Lower lobe of right lung (tissue), 2 donors: Measurements from ENCODE around the gene ESAM. TPM values are rescaled to one million over a fixed set of nuclear protein-coding genes. Genes with fewer than 3 reads are reported as not detected.

Experiments
- ATAC-seq, 2 donors: fragments of 200-7000 bp; cut with Tn5 transposase; one replicate each; pipeline ENCODE4 v1.9.1; 2020 to 2022; ENCODE audit warnings: mild to moderate bottlenecking in 2 of 2, moderate library complexity in 2 of 2
- DNase-seq: peaks from one replicate; pipeline ENCODE4 v3.0.0-alpha.2; 2020
- H3K27ac ChIP-seq: fragments of 200-600 bp; one replicate; pipeline ENCODE4 v1.8.0; 2022
- H3K27me3 ChIP-seq: fragments of 200-600 bp; one replicate; pipeline ENCODE4 v1.8.0; 2022; ENCODE audit warnings: low read depth
- H3K36me3 ChIP-seq: fragments of 200-600 bp; one replicate; pipeline ENCODE4 v1.8.0; 2022; ENCODE audit warnings: mild to moderate bottlenecking
- H3K4me1 ChIP-seq: fragments of 200-600 bp; one replicate; pipeline ENCODE4 v1.8.0; 2022
- H3K4me3 ChIP-seq: fragments of 200-600 bp; one replicate; pipeline ENCODE4 v1.8.0; 2022; ENCODE audit warnings: mild to moderate bottlenecking
- H3K9me3 ChIP-seq: fragments of 200-600 bp; one replicate; pipeline ENCODE4 v1.8.0; 2022
- CTCF ChIP-seq: fragments of 200-600 bp; IDR thresholded peaks from one replicate; pipeline ENCODE4 v1.8.0; 2022; ENCODE audit warnings: antibody characterized with exemption, mild to moderate bottlenecking
- intact Hi-C: fragments of 100-400 bp; cut with DNase I; formaldehyde crosslinking; loops from one replicate; pipeline ENCODE4 v1.11.0; 2022
- total RNA-seq: library from RNA; stranded (reverse); fragmentation: NEBNext Ultra II Directional; extraction: Animal tissue kit (Norgen Biotek cat#: 25700); gene quantifications from one replicate; pipeline ENCODE4 v1.2.1, GENCODE V29; 2021
- donor health status: DM: no; HTN: yes; CAD: no; lungs with severe emphysema.

Gene ESAM
- total RNA-seq, 1 donor from 2014 or later = 131 TPM

- H3K27me3 ChIP-seq = no peaks in the 10 kb centered on the region
- H3K4me3 ChIP-seq = no peak overlapping the region
- no peak overlapping the region for H3K27ac ChIP-seq
- TF ChIP-seq CTCF = no peak
- ATAC-seq = no peak
- H3K4me1 ChIP-seq = peaks cover 36% of the 10 kb centered on the region
- DNase-seq = no peak
- intact Hi-C loops = no loop called here
- peaks cover 9% of the 10 kb centered on the region for H3K36me3 ChIP-seq
- no peaks in the 10 kb centered on the region for H3K9me3 ChIP-seq
Observed at GRCh38 chr11:124801636-124802312, 39.7 kb upstream of the ESAM start.

- DNase-seq = no peak
- peaks cover 8% of the 10 kb centered on the region for H3K36me3 ChIP-seq
- no peaks in the 10 kb centered on the region for H3K27me3 ChIP-seq
- H3K4me3 ChIP-seq = peak overlapping the region; percentile 84
- peak overlapping the region; percentile 100 for H3K27ac ChIP-seq
- H3K9me3 ChIP-seq = no peaks in the 10 kb centered on the region
- peaks cover 36% of the 10 kb centered on the region for H3K4me1 ChIP-seq
- TF ChIP-seq CTCF = no peak
- intact Hi-C loops = no loop called here
- peak in 1 of 2 donors; percentile 25 for ATAC-seq
Observed at GRCh38 chr11:124801014-124801413, 38.9 kb upstream of the ESAM start.

GRCh38 chr11:124800226-124800929 lies 38.3 kb upstream of the ESAM start, which contains the start of gene MSANTD2:
Gene MSANTD2 (minus strand): TSS chr11:124800406. CDS start chr11:124800380, 26 bp downstream.
- Histone ChIP-seq H3K9me3 (no peaks in the 10 kb centered on the region), H3K4me1 (peaks cover 36% of the 10 kb centered on the region), H3K27ac (peak within 1 kb of the TSS; percentile 100), H3K4me3 (peak within 1 kb of the TSS; percentile 84), H3K36me3 (peaks cover 2% of the 10 kb centered on the region), H3K27me3 (no peaks in the 10 kb centered on the region)
- DNase-seq (peak; percentile 89), ATAC-seq (peak; percentile 97 to 99)
- intact Hi-C loops = no loop called here
- TF ChIP-seq CTCF = no peak

- intact Hi-C loops = no loop called here
Observed at GRCh38 chr11:124799348-124800225, 37.5 kb upstream of the ESAM start.

More at GRCh38 chr11:124799348-124800225, 37.5 kb upstream of the ESAM start:
- DNase-seq = peak; percentile 63
- no peak for TF ChIP-seq CTCF
- Histone ChIP-seq H3K27ac (peak overlapping the region; percentile 100), H3K27me3 (no peaks in the 10 kb centered on the region), H3K4me3 (peak overlapping the region; percentile 84), H3K36me3 (no peaks in the 10 kb centered on the region), H3K4me1 (peaks cover 36% of the 10 kb centered on the region), H3K9me3 (no peaks in the 10 kb centered on the region)
- ATAC-seq = peak; percentile 58 to 60
